ENCODE measurements around the gene RFLNA. TPM values are rescaled to one million over a fixed set of nuclear protein-coding genes. Genes with fewer than 3 reads are reported as not detected.
A peak's percentile ranks its signal among the peaks of the same experiment; 100 is the strongest.

The RFLNA gene
- total RNA-seq, 1 donor from 2014 or later, result under 0.01 TPM

DNA sequence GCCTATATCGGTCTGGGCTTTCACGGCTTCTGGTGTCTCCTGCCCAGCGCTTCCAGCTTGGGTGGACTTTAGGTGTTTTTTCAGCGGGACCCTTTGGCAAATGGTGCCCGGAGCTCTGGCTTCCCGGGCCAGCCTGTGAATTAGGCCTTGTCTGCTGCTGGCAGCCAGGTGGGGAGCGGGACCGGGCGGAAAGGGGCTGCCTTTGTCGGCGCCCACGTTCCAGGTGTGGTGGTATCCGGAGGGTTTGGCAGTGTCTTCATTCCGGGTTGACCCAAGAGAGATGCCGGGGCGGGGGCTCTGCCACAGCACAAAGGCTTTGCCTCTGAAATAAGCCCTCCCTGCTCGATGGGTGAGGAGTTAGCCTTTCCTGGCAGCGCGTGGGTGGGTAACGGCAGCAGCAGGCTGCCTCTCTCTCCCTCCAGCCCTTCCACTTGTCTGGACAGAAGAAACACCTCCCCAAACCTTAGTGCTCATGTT lies 9.5 kb downstream of the RFLNA start:
- no peak for DNase-seq

DNA sequence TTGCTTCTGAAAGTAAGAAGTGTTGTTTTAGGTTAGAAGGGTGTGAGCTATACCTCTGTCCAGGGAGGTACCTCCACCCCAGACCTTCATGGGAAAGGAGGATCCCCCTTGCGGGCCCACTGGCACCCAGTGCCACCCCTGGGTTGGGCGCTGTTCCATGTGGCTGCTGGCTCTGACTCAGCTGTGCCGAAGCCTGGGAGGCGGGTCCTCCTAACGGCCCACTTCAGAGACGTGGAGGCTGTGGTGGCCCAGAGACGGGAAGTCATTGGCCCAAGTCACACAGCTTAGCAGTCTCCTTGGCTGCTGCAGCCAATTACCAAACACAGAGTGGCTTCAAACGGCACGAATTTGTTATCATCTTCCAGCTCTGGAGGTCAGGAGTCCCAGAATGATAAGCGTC lies 10.2 kb downstream of the RFLNA start:
- no peak for DNase-seq

DNA sequence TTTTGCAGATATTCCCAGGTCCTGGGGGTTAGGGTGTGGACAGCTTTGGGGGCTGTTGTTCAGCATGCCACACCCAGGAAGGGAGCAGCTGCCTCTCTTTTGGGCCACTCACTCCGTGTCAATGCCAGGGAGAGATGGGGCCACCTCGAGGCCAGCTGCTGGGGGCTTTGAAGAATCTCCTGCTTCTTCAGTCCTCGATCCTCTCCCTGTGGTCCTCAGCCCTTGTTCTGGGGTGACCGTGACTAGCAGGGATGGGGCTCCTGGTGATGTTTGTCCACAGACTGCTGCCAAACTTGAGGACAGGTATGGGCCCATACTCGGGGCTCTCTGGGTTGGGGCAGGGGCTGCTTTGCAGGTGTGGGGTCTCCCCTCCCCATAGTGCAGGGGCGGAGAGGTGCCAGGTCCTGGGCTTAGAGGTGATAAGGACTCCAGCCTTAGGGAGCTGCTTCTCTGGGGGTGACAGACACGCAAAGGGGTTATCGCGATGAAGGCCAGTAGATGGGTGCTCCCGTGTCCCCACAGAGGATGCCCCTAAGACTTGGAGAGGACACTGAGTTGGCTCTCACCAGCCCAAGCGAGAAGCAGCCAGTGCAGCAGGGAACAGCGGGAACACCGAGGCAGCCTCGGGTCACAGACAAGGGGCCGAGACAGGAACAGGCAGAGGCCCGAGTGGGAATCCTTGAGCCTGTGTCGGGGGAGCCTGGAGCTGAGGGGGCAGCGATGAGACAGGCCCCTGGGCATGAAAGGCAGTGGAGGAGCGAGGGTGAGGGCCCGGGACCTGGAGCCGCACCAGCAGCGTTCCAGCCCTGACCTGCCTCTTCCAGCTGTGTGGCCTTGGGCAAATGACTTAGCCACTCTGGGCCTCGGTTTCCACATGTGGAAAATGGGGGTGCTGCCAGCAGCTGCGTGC lies 11.1 kb downstream of the RFLNA start:
- no peak for DNase-seq

DNA sequence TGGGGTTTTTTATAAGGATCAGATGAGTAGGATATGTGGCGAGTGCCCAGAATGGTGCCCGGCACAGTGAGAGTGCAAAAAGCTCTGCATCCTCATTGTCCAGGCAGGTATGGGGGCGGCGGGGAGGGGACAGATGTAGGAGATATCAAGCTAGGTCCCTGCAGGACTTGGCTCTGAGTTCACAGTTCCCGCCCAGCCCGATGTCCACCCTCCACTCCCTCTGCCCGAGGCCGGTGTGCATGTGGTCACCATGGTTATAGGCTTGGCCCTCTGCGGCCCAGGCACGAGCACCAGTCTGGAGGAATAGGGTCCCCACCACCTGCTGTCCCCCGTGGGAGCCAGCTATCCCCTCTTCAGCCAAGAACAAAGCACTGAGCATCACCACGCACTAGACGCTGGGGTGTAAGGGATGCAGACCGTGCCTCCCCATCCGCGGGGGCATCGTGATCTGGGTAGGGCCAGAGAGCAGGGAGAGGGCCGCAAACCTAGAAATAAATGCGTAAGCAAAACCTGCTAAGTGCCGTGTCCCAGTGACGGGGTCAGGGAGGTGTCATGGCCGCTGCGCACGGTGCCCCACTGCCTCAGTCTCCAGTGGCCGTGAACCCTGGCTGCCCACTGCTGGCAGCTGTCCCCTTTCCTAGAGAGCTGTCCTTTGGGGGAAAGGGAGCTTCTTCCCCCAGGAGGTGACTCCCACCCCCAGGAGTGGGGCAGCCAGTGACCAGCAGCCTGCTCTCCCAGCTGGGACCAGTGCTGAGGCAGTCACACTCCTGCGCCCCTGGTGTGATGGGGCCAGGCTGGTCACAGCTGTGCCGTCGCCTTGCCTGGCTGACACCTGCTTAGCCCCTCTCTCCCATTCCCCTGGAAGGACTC lies 12.0 kb downstream of the RFLNA start:
- DNase-seq, result no peak

DNA sequence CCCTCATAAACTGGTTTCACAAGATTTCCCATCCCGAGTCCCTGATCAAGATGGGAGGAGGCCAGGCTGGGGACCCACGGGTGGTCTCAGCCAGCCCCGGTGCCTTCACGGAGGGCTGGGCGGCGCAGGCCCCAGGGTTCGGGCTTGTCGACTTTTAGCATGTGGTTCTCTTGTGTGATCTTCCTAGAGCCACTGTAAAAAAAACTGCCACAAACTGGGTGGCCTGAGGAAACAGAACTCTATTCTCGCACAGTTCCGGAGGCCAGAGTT lies 12.6 kb downstream of the RFLNA start:
- DNase-seq, result no peak

DNA sequence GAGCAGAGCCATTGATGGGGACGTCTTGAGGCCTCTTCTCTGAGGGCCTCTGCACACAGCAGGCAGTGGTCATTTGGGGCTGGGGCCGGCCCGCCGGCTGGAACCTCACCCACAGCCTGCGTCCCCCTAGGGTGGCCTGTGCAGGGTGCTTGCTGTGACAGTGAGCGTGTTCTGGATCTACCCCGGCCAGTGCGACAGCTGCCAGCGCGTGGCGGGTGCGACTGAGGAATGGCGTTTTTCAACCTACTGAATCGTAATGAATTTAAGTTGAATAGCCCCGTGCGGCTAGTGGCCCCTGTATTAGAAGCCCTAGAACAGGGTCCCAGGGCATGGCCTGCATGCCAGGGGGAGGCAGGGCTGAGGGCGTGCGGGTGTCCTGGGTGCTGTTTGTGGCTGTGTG lies 13.8 kb downstream of the RFLNA start:
- DNase-seq, result no peak

DNA sequence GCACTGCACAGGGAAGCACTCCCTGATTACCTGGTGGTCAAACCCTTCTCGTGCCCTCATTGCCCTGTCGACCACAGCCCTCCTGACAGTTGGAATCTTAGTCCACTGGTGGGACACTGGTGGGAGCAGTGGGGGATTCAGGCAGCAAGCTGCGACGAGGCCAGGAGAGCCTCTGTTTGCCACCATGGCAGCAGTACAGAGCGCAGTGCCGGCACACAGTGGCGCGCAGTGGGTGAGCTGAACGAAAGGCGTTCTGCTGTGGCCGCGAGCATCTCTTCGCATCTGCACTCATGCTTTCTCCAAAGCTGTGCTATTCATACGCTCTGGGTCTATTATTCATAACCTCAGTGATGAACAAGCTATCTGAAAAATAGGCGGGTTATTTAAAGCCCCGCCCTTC lies 14.3 kb downstream of the RFLNA start:
- no peak for DNase-seq

DNA sequence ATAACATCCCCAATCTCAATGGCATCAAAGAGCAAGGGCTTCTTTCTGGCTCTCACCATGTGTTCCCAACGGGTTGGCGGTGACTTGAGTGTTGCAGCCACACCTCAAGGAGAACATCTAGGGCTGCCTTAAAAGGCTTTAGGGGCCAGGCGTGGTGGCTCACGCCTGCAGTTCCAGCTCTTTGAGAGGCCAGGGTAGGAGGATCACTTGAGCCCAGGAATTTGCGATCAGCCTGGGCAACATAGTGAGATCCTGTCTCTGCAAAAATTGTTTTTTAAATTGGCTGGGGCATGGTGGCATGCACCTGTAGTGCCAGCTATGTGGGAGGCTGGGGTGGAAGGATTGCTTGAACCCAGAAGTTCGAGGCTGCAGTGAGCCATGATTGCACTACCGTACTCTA lies 14.9 kb downstream of the RFLNA start:
- DNase-seq, result no peak

DNA sequence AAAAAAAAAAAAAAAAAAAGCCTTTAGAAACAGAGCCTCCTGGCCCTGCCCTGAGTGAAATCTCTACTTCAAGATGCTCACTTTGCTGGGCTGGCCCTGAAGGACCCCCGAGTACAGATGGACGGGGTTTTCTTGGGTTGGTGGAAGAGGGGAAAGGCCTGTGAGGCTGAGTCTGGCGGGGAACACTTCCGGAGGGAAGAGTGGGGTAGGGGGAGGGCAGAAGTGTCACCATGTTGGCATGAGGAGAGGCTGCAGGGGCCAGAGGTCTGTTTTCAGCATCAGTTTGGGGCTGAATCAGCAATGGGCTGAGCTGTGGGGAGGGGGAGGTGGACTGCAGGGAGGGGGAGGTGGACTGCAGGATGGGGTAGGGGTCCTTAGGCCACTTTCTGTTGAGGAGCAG lies 15.3 kb downstream of the RFLNA start:
- DNase-seq, result no peak

DNA sequence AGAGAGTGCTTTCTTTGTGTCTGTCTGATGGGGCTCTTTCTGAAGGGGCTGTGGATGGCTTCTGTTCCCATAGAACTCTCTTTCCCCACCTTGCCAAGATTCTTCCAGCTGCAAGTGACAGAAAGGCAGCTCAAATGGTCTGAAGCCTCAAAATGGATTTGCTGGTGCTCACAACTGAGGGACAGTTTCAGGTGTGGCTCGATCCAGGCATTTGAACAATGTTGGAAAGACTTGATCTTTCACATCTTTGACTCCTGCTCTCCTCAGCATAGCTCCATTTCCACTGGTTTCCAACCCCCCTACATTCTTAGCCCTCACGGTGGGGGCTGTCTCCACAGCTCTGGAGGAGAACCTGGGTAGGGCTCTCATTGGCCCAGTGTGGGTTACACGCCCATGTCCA lies 15.9 kb downstream of the RFLNA start:
- no peak for DNase-seq

DNA sequence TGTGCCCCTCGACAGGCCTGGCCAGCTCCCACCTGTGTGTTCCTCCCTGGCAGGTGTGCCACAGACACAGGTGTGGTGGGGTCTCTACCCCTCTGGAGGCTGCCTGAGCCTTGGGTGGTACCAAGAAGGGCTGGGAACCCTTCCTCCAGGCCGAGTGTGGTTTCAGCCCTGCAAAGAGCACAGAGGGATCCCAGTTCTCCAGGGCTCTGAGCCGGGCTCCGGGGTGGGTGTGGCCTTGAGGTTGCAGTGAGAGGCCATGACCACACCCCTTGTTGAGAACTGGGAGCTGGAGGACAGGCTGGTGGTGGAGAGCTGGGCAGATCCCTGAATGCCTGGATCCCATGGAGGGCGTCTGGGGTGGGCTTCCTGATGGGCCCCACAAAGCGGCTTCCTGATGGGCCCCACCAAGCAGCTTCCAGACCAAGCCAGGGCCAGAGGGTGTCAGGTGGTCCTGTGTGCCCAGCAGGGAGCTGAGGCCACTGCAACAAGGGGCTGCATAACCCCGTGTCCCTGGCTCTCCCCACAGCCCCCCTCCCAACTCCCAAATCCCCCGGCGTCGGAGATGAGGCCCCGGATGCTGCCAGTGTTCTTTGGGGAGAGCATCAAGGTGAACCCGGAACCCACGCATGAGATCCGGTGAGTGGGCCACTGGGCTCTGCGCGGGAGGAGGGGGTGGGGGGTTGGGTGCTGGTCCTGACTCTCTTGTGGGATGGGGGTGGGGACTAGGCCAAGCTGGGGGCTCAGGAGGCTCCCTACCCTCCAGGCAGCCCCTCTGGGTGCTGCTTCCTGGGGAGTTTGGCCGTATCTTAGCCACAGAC lies 16.6 kb downstream of the RFLNA start:
- no peak for DNase-seq

DNA sequence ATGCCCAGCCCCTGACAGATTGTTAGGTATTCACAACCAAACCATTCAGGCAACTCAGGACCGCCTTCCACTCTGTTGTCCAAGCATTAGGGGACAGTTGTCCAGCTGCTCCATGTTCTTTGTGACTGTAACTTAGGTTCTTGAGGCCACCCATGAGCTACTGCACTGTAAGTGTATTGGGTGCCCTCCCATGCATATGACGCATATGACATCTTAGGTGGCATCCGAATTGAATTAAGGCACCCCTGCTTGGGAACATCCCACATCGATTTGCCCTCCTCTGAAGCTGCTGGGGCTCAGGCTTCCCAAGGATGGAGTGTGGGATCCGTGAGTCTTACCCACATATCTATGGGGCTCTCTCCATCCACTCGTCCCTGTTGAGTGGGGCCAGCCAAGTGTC lies 17.7 kb downstream of the RFLNA start:
- DNase-seq, result no peak

DNA sequence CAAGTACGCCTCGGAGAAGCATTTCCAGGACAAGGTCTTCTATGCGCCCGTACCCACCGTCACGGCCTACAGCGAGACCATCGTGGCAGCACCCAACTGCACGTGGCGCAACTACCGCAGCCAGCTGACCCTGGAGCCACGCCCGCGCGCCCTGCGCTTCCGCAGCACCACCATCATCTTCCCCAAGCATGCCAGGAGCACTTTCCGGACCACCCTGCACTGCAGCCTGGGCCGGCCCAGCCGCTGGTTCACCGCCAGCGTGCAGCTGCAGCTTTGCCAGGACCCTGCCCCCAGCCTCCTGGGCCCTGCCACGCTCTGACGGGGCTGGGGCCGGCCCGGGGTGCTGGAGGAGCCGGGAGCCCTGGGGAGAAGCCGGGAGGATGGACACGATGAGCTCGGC lies 19.3 kb downstream of the RFLNA start:
- no peak for DNase-seq

DNA sequence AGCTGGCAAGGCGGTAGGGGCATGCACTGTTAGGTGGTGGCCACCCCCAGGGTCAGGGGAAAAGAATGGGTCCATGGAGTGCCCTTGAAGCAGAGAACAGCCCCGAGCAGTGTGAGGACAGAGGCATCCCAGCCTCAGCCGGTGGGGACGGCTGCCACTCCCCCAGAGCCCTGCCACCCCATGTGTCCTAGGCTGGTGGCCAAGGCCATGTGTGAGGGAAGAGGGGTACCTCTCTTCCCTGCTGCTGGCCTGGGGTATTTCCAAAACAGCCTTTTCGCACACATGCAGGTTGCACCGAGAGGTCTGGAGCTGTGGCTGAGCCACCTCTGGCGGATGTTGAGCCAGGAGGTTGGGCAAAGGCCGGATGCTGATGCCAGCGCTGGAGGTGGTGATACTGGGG lies 19.9 kb downstream of the RFLNA start:
- no peak for DNase-seq

DNA sequence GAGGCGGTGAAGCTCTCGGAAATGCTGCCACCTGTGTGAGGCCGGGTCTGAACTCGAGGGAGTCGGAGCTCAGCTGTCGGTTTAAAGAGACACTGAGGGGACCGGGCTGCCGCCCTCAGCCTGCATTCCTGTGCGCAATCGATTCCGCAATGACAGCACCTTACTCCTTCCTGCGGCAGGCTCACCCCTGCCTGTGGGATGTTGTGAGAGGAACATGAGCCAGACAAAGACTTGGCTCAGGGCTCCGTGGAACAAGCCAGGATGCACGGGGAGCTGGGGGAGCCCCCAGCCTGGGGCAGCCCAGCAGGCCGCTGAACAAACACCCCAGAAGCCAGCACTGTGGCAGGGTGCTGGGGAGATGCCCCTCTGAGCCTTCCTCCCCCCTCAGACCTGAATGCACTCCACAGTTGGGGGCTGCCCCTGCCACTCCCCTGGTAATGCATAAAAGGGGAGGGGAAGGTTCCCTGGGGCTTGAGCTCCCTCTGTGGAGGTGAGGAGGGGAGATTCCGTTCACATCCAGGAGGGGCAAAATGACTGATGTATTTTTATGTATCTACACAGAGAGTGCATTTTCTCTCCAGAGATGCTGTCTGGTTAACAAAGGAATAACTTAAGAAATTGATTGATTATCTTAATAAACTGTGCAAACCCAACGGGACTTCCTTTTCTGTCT lies 20.6 kb downstream of the RFLNA start:
- DNase-seq, result no peak

DNA sequence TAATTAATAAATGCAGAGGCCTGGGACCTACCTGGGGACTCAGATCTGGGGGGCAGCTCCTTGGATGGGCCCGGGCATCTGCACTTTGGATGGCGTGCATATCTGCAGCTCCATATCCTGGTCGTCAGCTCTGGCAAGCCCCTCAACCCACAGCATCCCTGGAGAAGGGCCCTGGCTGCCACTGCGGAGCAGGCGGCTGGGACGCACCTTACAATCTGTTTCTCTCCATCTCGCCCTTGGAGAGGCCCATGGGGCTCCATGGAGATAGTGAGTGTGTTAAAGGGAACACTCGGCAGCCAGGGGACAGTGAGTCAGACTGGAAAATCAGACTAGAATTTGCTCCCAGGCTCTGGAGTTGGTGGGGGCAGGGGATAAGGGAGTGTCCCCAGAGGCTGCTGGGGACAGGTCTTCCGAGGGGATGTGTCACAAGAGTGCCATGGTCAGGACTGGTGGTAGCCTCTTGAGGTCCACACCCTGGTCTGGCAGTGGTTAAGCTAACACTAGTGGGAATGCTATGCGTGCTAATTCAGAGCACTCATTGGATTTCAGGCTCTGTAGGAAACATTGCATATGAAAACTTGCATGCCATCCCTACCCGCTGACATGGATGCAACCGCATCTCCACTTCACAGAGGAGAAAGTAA lies 21.5 kb downstream of the RFLNA start:
- DNase-seq, result no peak

DNA sequence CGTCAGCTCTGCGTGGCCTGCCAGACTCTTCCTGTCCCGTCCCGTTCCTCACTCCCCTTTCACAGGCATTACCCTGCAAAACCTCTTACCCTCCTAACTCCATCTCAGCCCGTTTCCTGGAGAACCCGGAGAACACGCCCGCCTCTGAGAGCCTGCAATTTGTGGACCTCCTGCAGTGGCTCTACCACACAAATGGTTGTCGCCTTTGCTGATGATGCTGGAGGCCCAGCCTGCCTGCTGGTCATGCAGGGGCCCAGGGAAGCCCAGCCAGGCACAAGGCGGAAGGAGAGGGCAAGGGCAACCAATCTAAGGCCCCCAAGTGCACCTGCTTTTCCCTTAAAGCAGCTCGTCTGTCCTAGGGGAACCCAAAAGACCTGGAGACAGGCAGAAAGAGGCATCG lies 22.5 kb downstream of the RFLNA start:
- no peak for DNase-seq

DNA sequence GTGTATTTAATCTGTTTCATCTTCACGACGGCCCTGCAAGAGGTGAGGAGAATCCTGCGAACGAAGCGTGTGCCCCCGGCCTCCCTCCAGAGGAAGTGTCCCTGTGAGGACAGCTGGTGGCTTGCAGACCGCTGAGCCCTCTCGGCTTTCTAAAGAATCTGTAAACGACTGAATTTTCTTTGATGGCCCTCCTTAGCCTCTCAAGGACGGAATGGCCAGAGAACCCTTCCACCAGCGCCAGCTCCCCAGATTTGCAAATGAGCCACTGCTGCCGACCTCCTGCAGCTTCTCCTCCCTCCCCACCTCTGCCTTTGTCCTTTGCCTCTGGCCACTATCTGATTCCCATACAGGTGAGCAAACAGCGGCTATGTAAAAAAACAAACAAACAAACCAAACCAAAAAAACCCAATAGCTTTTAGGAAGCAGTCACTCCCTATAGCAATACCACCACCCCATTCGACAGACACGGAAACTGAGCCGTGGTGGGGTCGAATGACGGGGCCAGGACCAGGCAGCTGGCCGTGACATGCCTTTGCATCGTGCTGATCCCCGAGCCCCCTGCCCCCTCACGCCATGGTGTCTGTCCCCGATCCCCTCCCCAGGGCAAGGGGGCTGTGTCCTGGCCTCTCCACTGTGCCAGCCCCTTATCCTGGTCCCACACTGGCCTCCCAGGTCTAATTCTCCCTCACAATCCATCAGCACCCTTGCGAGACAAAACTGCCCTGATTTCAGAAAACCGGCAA lies 23.6 kb downstream of the RFLNA start:
- no peak for DNase-seq

DNA sequence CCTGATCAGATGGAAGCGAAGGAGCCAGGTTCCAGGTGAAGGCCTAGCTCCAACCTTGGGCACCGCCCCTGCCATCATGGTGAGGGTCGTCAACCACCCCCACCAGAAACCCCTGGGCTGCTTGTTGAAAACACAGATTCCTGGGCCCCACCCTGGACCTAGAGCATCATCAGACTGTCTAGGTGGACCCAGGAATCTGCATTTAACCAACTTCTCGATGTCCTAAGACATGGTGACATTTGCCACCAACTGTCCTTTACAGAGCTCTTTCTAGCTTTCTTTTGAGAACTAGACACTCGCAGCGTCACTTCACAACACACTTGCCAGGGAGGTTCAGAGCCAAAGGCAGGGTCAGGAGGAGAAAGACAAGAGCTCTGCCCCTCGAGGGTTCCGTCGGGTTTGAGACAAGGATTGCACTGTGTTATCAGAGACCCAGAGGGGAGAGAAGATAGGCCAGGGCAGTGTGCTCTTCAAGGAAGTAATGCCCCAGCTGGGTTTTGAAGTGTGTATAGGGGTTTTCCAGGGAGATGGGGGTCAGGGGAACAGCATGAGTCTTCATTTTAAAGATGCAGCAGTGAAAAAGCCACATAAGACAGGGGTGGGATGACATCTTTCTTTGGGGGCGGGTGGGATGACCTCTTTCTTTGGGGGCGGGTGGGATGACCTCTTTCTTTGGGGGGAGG lies 24.6 kb downstream of the RFLNA start:
- no peak for DNase-seq

DNA sequence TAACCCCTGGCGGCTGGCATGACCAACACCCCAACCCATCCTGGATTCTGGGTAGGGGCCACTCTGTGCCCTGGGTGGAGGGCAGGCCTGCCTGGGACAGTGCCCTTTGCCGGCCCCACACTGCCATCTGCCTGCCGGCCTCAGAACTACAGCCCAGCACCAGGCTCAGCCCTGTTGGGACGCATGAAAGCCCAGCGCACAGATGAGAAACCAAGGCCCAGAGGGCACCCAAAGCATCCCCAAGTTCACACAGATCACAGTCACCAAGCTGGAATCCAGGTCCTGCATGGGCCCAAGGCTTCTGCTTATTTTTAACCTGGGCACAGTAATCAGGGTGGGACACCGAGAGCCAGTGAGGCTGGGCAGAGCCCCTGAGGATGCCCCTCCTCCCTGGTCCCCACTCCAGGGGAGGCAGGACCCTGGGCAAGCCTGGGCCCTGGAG lies 26.2 kb downstream of the RFLNA start:
- peak; percentile 72 for DNase-seq
